ENCODE results near the gene FHL1.
"Not testable (repeated sequence)": the region's sequence is repeated elsewhere in the genome, so short reads cannot be mapped to it uniquely, and the experiment has no call there.

The FHL1 gene

GRCh38 chrX:136146614-136147314, 569 bp upstream of the FHL1 start:
- DNase-seq (ENCODE audit: low spot score): peak; percentile 14

GRCh38 chrX:136147976-136148375, 643 bp downstream of the FHL1 start:
- peak; percentile 9 for DNase-seq (ENCODE audit: low spot score)

- DNase-seq (ENCODE audit: low spot score): no peak
Observed at GRCh38 chrX:136148391-136148790, 1.1 kb downstream of the FHL1 start.

- DNase-seq (ENCODE audit: low spot score): no peak
Observed at GRCh38 chrX:136154998-136155397, 7.7 kb downstream of the FHL1 start.

GRCh38 chrX:136156560-136157117, 9.3 kb downstream of the FHL1 start:
- DNase-seq (ENCODE audit: low spot score): peak; percentile 10

GRCh38 chrX:136157187-136157586, 9.9 kb downstream of the FHL1 start:
- no peak for DNase-seq (ENCODE audit: low spot score)

GRCh38 chrX:136158685-136159084, 11.4 kb downstream of the FHL1 start:
- no peak for DNase-seq (ENCODE audit: low spot score)

GRCh38 chrX:136159611-136160025, 12.3 kb downstream of the FHL1 start:
- no peak for DNase-seq (ENCODE audit: low spot score)

GRCh38 chrX:136162827-136163570, 15.7 kb downstream of the FHL1 start:
- peak; percentile 7 for DNase-seq (ENCODE audit: low spot score)

- DNase-seq (ENCODE audit: low spot score): no peak
Observed at GRCh38 chrX:136163689-136164088, 16.4 kb downstream of the FHL1 start.

- peak; percentile 29 for DNase-seq (ENCODE audit: low spot score)
Observed at GRCh38 chrX:136165406-136165805, 18.1 kb downstream of the FHL1 start.

- peak; percentile 14 for DNase-seq (ENCODE audit: low spot score)
Observed at GRCh38 chrX:136166221-136166855, 19.0 kb downstream of the FHL1 start.

- DNase-seq (ENCODE audit: low spot score): not testable (repeated sequence)
Observed at GRCh38 chrX:136167989-136168388, 20.7 kb downstream of the FHL1 start.

- DNase-seq (ENCODE audit: low spot score): no peak
Observed at GRCh38 chrX:136168929-136169735, 21.8 kb downstream of the FHL1 start.

GRCh38 chrX:136170139-136170800, 22.9 kb downstream of the FHL1 start:
- DNase-seq (ENCODE audit: low spot score): no peak

- no peak for DNase-seq (ENCODE audit: low spot score)
Observed at GRCh38 chrX:136171420-136171819, 24.1 kb downstream of the FHL1 start.

GRCh38 chrX:136176399-136176825, 29.1 kb downstream of the FHL1 start:
- DNase-seq (ENCODE audit: low spot score): no peak

GRCh38 chrX:136179133-136179532, 31.8 kb downstream of the FHL1 start:
- no peak for DNase-seq (ENCODE audit: low spot score)

GRCh38 chrX:136182414-136182813, 35.1 kb downstream of the FHL1 start:
- DNase-seq (ENCODE audit: low spot score): no peak

GRCh38 chrX:136183172-136183571, 35.8 kb downstream of the FHL1 start:
- DNase-seq (ENCODE audit: low spot score): no peak

GRCh38 chrX:136183917-136184316, 36.6 kb downstream of the FHL1 start:
- no peak for DNase-seq (ENCODE audit: low spot score)
